Type B pancreatic cell (in vitro differentiated cells): ENCODE data around the gene ART3. TPM values are rescaled to one million over a fixed set of nuclear protein-coding genes. Genes with fewer than 3 reads are reported as not detected.

Source experiments
- DNase-seq: peaks from one replicate; pipeline ENCODE4 v3.0.0; 2021; ENCODE audit warnings: mixed read lengths; ENCODE audit not compliant: unreplicated experiment; ENCODE audit errors: extremely low spot score
- H3K27ac Mint-ChIP-seq: 2 replicates; pipeline ENCODE4 v1.8.0; 2021; ENCODE audit warnings: mild to moderate bottlenecking, mixed read lengths
- H3K27me3 Mint-ChIP-seq: 2 replicates; pipeline ENCODE4 v1.8.0; 2021; ENCODE audit warnings: mixed read lengths
- H3K36me3 Mint-ChIP-seq: 2 replicates; pipeline ENCODE4 v1.8.0; 2021; ENCODE audit warnings: mixed read lengths
- H3K4me1 Mint-ChIP-seq: one replicate; pipeline ENCODE4 v1.8.0; 2021; ENCODE audit warnings: mixed read lengths; ENCODE audit not compliant: unreplicated experiment
- H3K4me3 Mint-ChIP-seq: 2 replicates; pipeline ENCODE4 v1.8.0; 2021; ENCODE audit warnings: mild to moderate bottlenecking, mixed read lengths
- H3K9me3 Mint-ChIP-seq: 2 replicates; pipeline ENCODE4 v1.8.0; 2021; ENCODE audit warnings: mixed read lengths
- CTCF ChIP-seq: fragments of 200-600 bp; sonication (generic); conservative IDR thresholded peaks from 2 replicates; pipeline ENCODE4 v1.5.0; 2021; ENCODE audit warnings: antibody characterized with exemption, mild to moderate bottlenecking
- total RNA-seq: library from RNA; stranded (reverse); gene quantifications from 2 replicates; pipeline ENCODE4 v1.2.1, GENCODE V29; 2021; ENCODE audit warnings: low replicate concordance

ART3 gene
- total RNA-seq, 1 donor from 2014 or later, result not detected

GRCh38 chr4:76153356-76153755, 78.8 kb downstream of the ART3 start:
- Mint-ChIP-seq H3K9me3 (peaks cover 3% of the 10 kb centered on the region), H3K27ac (no peak overlapping the region), H3K27me3 (no peaks in the 10 kb centered on the region), H3K4me3 (no peak overlapping the region), H3K4me1 (peaks cover 17% of the 10 kb centered on the region), H3K36me3 (peaks cover 13% of the 10 kb centered on the region)
- no peak for DNase-seq
- no peak for TF ChIP-seq CTCF

GRCh38 chr4:76155979-76156378, 81.5 kb downstream of the ART3 start:
- H3K36me3 Mint-ChIP-seq, result peaks cover 16% of the 10 kb centered on the region
- no peaks in the 10 kb centered on the region for H3K27me3 Mint-ChIP-seq
- DNase-seq, result no peak
- H3K4me1 Mint-ChIP-seq, result no peaks in the 10 kb centered on the region
- H3K27ac Mint-ChIP-seq, result no peak overlapping the region
- peaks cover 3% of the 10 kb centered on the region for H3K9me3 Mint-ChIP-seq
- TF ChIP-seq CTCF, result no peak
- H3K4me3 Mint-ChIP-seq, result no peak overlapping the region

DNA sequence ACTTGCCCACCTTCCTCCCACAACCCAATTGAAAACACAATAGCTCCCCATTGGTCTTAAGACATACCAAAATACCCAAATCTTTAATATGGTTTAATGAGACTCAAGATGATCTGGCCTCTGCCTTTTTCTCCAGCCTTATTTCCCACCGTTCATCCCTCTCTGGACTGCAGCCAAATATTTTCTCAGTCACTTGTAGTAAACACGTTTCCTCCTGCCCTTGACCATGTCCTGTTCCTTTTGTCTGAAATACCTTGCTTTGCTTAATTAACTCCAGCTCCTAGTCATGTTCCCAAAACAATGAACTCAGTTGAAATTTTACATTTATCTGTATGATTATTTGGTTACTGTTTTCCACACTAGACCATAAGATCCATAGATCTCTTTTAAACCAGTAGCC, 82.1 kb downstream of the ART3 start:
- Mint-ChIP-seq H3K4me1 (no peaks in the 10 kb centered on the region), H3K4me3 (no peak overlapping the region), H3K27ac (no peak overlapping the region), H3K27me3 (no peaks in the 10 kb centered on the region), H3K36me3 (peaks cover 18% of the 10 kb centered on the region), H3K9me3 (peaks cover 3% of the 10 kb centered on the region)
- DNase-seq, result no peak
- no peak for TF ChIP-seq CTCF

DNA sequence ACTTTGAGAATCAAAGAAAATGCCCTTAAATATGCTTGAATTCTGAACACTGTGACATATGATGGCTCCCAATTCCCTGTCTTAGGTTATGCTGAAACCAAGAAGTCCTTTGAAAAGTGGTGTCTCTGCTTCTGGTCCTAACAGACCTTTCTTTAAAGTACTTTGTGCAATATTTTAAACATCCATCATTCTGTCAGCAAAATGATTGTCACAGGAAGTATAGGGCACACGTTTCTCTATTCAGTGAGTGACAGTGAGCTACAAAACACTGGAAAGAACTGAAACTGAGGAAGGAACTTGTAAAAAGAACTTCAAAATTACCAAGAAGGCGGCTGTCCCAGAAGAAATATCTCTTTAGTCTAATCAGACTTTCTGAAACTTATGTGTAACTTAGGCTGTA, 85.8 kb downstream of the ART3 start:
- no peaks in the 10 kb centered on the region for H3K27me3 Mint-ChIP-seq
- no peak for TF ChIP-seq CTCF
- H3K36me3 Mint-ChIP-seq, result peaks cover 28% of the 10 kb centered on the region
- DNase-seq, result no peak
- H3K4me1 Mint-ChIP-seq, result no peaks in the 10 kb centered on the region
- no peak overlapping the region for H3K27ac Mint-ChIP-seq
- H3K9me3 Mint-ChIP-seq, result no peaks in the 10 kb centered on the region
- no peak overlapping the region for H3K4me3 Mint-ChIP-seq

Other genes starting within 250 kb of the ART3 start
- not detected in 2 replicates for gene PPEF2, start 172.3 kb upstream of the ART3 start, total RNA-seq
- 10.7 and 20.2 TPM in 2 replicates for gene NAAA, start 133.7 kb upstream of the ART3 start, total RNA-seq
- 39.2 and 44.8 TPM in 2 replicates for gene SDAD1, start 83.8 kb upstream of the ART3 start, total RNA-seq
- gene CXCL9, start 67.2 kb upstream of the ART3 start, total RNA-seq, result not detected in 2 replicates
- 0.31 and 0.60 TPM in 2 replicates for gene CXCL10, start 51.2 kb upstream of the ART3 start, total RNA-seq
- not detected in 2 replicates for gene CXCL11, start 38.6 kb upstream of the ART3 start, total RNA-seq
- gene NUP54, start 73.7 kb downstream of the ART3 start, total RNA-seq, result 38.0 and 55.4 TPM in 2 replicates
- 102 and 107 TPM in 2 replicates for gene SCARB2, start 139.1 kb downstream of the ART3 start, total RNA-seq
- gene FAM47E, start 177.0 kb downstream of the ART3 start, total RNA-seq, result 3.8 and 5.4 TPM in 2 replicates
- 4.1 and 6.1 TPM in 2 replicates for gene STBD1, start 232.0 kb downstream of the ART3 start, total RNA-seq